NCI-H128 (cell line): ENCODE data around the gene TMTC2.

Experiments
- DNase-seq: peaks from one replicate; lab custom pipeline; 2025; ENCODE audit not compliant: unreplicated experiment; lab: John Stamatoyannopoulos, UW

TMTC2 gene

GRCh38 chr12:83003026-83003425 lies 316.3 kb downstream of the TMTC2 start:
- no peak for DNase-seq

DNA sequence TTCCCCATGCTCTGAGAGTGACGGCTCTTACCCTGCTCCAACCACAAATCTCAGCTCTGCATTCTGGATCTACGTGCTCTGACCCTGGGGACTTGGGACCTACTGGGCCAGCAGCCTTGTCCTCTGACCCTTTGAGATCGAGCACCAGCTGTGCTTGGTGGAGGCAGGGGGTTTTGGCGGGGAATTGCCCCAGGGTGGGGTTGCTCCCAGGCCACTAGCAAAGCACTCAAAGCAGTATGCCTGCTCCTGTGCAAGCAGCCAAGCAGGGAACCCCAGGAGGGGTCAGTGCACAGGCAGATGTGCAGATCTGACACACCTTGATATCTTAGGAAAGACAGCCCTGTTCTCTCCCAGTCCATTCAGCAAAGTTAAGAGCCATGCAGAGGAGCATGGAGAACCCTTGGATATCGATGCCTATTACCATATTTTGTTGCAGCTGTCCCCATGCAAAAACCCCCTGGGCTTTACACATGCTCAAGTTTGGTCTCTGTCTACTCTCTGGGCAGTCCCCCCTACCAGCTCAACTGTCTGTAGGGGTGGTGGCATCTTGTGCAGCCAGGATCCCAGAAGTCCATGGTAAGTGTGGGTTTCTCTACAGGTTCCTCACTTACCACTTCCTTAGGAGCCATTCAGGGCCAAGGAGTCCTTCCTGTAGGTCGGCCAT lies 319.0 kb downstream of the TMTC2 start:
- no peak for DNase-seq

GRCh38 chr12:83008703-83009102 lies 322.0 kb downstream of the TMTC2 start:
- DNase-seq, result no peak

DNA sequence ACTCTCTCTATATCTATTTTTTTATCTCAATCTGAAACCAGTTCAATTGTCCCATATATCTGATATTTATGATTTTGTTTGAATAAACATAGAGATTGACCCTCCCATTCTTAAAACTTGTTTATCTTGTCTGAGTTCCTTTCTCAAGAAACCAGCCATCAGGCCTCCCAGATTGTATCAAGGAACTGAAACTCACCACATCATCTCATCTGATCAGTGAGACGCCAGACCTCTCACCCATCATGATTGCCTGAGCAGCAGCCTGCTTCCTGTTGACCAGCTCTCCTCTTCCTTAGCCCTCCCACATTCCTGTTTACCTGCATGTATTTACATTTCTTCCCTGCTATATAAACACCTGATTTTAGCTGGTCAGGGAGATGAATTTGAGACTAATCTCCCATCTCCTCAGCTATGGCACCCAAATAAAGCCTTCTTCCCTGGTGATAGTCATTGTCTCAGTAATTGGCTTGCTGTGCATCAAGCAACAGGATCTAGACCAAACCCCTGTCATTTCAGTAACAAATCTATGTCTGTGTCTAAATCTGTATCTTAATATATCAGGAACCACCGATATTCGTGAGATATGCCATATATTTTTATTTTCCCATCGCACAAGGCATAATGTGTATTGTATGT lies 323.6 kb downstream of the TMTC2 start:
- no peak for DNase-seq

DNA sequence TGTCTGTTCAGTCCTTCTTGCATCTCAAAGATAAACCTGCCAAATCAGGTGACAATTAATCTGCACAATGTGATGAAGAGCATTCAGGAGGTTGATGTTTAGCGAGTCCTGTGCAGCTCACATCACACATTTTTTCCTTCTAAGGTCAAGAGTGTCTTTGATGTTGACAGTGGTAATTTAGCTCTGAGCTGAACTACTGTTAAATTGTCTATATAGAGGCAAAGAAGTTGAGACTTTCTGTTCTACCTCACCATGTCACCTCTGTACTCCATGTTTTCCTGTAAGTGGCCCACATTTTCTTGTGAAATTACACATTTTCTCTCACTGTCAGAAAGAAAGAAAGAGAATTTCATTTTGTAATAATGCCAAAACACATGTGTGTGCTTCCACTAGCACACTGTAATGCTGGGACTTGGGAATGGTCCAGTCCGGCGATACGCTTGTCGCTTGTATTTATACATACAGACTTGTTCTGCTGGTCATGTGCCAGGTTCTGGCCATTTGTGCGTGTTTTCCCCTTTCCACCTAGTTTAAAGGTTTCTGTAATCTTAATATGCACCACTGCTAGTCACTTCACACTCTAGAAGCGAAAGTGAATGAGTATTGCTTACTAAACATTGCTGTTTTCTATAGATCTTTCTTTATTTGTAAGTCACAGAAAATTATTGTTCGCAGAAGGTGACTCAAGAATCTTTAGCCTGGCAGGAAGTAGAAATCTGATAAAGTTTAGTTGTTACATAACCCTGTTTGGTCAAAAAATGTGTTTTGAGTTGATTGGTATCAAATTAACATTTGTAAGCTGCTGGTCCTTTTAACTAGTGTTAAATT lies 328.9 kb downstream of the TMTC2 start:
- no peak for DNase-seq

GRCh38 chr12:83016218-83016835 lies 329.6 kb downstream of the TMTC2 start:
- DNase-seq, result no peak

DNA sequence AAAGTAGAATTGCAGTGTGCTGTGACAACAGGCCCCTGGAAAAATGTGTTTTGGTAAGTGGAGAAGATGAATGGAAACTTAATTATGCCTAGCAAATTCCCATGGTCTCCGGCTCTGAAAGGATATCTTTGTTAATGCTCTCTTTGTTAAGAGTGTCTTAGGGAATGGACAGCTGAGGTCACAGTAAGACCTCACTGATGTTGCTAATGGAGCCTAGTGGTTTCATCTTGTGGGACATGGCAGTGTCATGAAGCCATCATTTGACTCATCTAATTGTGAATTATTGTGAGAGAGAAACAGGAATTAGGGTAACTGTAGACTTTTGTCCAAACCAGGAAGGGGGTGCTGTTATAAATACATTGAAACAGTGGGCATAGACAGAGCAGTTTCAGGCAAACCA lies 330.3 kb downstream of the TMTC2 start:
- DNase-seq, result no peak

DNA sequence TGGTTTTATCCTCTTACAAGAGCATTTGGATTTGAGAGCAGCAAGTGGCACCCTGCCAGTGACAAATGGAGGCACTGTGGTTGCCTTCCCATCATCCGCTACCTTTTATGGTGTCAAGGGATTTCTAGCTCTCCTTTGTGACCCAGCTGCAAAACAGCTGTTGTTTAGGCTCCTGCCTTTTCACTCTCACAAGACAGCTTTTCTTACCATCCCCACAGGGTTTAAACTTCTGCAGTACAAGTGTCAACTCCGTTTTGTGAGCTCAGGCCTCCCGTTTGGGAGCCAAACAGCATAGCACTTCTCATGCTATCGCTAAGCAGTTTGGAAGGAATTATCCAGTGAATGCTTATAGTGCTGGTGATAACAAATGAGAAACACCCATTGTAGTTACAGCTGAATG lies 331.4 kb downstream of the TMTC2 start:
- no peak for DNase-seq

- no peak for DNase-seq
These were observed 340.5 kb downstream of the TMTC2 start for GRCh38 chr12:83027021-83027723.

DNA sequence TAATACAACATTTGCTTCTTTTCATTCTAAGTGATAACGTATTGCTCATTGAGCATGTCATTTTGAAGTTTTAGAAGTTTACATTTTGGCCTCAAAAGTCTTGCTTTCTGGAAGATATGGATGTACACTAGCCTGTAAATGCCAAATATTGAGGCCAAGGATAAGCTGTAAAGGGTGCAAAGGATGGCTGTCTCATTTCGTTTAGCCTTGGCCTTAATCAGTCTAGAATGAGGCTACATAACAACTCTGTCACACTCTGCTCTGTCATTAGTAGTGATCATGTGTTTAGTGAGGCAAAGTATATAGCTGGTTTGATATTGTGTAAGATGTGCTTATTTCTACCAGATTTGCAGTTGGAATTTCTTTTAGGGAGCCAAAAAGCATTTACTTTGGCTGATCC lies 344.5 kb downstream of the TMTC2 start:
- DNase-seq, result no peak

GRCh38 chr12:83036847-83037246 lies 350.1 kb downstream of the TMTC2 start:
- no peak for DNase-seq

DNA sequence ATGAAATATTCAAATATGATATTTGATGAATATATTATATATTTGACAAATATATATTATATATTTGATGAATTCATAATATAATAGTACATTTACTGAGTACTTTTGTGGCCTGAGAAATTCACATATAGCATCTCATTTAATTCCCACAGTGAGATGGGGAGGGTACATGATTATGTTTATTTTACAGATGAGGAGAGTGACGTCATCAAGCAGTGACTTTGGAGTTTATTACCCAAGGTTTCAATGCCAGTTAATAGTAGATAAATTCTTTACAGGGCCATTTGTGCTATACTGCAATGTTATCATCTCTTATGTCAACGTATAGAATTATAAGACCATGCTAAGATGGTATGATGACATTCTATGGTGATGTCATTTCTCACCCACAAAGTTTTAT lies 352.7 kb downstream of the TMTC2 start:
- no peak for DNase-seq

DNA sequence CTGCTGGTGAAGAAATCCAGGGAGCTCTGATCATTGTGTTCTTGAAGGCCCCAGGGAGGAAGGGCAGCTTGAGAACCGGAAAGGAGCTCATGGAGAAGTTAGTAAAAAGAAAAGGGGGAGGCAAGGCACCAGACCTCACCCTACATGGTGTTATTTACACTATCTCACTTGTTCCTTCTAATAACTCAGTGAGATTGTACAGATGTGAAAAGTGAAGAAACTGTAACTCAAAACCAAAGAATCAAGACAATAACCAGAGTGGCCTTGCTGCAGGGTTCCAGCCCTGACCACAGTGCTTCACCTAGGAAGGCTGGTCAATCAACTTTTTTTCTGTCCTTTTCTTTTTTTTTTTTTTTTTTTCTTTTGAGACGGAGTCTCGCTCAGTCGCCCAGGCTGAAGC lies 353.6 kb downstream of the TMTC2 start:
- no peak for DNase-seq

- DNase-seq, result no peak
These were observed 354.3 kb downstream of the TMTC2 start for GRCh38 chr12:83040991-83041390.

DNA sequence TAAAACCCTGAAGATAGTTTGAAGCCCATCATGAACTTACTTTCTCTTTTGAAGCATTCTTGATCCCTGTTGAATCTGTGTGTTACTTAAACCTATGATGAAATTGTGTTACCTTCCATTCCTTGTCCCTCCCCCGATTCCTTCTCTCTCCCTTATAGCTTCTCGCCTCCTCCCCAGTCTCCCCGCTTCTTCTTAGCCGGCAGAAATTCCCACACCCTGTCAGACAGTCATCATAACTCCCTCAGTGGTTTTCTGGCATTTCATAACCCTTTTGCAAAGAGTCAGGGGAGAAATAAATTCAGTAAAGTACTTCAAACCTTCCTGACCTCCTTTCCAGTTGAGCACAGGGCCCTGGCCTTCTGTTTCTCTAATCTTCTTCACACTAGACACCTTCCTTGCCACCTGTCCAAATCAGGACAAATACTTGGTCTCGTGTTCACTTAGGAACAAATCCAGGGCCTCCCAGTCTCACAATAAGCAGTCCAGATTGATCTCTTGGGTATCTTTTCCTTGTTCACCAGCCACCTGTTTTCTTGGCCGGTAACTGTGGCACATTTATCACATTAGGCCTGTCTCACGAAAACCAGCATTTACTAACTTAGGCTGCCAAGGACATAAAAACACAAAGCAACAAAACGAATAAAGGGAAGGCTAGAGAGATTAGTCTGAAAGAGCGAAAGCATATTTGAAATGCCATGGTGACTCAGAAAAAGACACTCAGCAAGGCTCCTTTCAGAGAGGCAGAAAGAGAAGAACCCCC lies 355.9 kb downstream of the TMTC2 start:
- no peak for DNase-seq

GRCh38 chr12:83044736-83045135 lies 358.0 kb downstream of the TMTC2 start:
- no peak for DNase-seq

- no peak for DNase-seq
These were observed 359.3 kb downstream of the TMTC2 start for GRCh38 chr12:83046019-83046418.

DNA sequence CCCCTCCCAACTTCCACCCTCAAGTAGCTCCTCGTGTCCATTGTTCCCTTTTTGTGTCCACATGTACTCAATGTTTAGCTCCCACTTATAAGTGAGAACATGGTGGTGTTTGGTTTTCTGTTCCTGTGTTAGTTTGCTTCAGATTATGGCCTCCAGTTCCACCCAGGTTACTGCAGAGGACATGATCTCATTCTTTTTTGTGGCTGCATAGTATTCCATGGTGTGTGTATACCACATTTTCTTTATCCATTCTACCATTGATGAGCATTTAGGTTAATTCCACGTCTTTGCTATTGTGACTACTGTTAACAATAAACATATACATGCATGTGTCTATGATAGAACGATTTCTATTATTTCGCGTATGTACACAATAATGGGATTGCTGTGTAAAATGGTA lies 362.6 kb downstream of the TMTC2 start:
- no peak for DNase-seq

- DNase-seq, result no peak
These were observed 366.3 kb downstream of the TMTC2 start for GRCh38 chr12:83052890-83053541.

GRCh38 chr12:83057436-83057835 lies 370.7 kb downstream of the TMTC2 start:
- DNase-seq, result no peak
